Endodermal cell (in vitro differentiated cells): Measurements from ENCODE around the gene CACNA1A. TPM values are rescaled to one million over a fixed set of nuclear protein-coding genes. Genes with fewer than 3 reads are reported as not detected.

Source experiments
- DNase-seq: peaks from one replicate; pipeline ENCODE4 v3.0.0-alpha.2; 2017
- H3K27ac ChIP-seq: 2 replicates; pipeline ENCODE4 v1.5.1; 2013; ENCODE audit warnings: mild to moderate bottlenecking, low read depth, low read length, moderate library complexity
- H3K27me3 ChIP-seq: 2 replicates; pipeline ENCODE4 v1.6.1; 2013; ENCODE audit warnings: mild to moderate bottlenecking, low read length, moderate library complexity; ENCODE audit not compliant: insufficient read depth, control insufficient read depth, poor library complexity, severe bottlenecking
- H3K36me3 ChIP-seq: 2 replicates; pipeline ENCODE4 v1.7.0; 2013; ENCODE audit warnings: mild to moderate bottlenecking, low read length, moderate library complexity; ENCODE audit not compliant: control insufficient read depth, insufficient read depth
- H3K4me1 ChIP-seq: one replicate; pipeline ENCODE4 v1.7.0; 2013; ENCODE audit warnings: low read length; ENCODE audit not compliant: control insufficient read depth, insufficient read depth
- H3K4me3 ChIP-seq: 2 replicates; pipeline ENCODE4 v1.5.1; 2013; ENCODE audit warnings: mild to moderate bottlenecking, low read length, moderate library complexity
- H3K9ac ChIP-seq: 2 replicates; pipeline ENCODE4 v1.6.1; 2013; ENCODE audit warnings: mild to moderate bottlenecking, low read length, moderate library complexity; ENCODE audit not compliant: poor library complexity, severe bottlenecking; ENCODE audit errors: extremely low read depth
- H3K9me3 ChIP-seq: 2 replicates; pipeline ENCODE4 v1.6.1; 2013; ENCODE audit warnings: mild to moderate bottlenecking, low read length, moderate library complexity; ENCODE audit not compliant: control insufficient read depth
- H3K27ac Mint-ChIP-seq: 2 replicates; pipeline ENCODE4 v1.8.0; 2020; ENCODE audit warnings: mixed read lengths
- H3K27me3 Mint-ChIP-seq: 2 replicates; pipeline ENCODE4 v1.8.0; 2021; ENCODE audit warnings: mild to moderate bottlenecking, mixed read lengths; ENCODE audit not compliant: insufficient read depth
- H3K36me3 Mint-ChIP-seq: 2 replicates; pipeline ENCODE4 v1.8.0; 2020; ENCODE audit warnings: low read depth, mixed read lengths
- H3K4me1 Mint-ChIP-seq: 2 replicates; pipeline ENCODE4 v1.8.0; 2020; ENCODE audit warnings: mixed read lengths
- H3K4me3 Mint-ChIP-seq: 2 replicates; pipeline ENCODE4 v1.8.0; 2020; ENCODE audit warnings: mild to moderate bottlenecking, moderate library complexity, mixed read lengths
- H3K9me3 Mint-ChIP-seq: 2 replicates; pipeline ENCODE4 v1.8.0; 2020; ENCODE audit warnings: mild to moderate bottlenecking, mixed read lengths
- CTCF ChIP-seq: fragments of 200-600 bp; sonication (generic); conservative IDR thresholded peaks from 2 replicates; pipeline ENCODE4 v1.5.0; 2021; ENCODE audit warnings: antibody characterized with exemption, mild to moderate bottlenecking
- WGBS, 2 experiments: methylation state at CpG; one replicate each; pipeline versions ENCODE4 v1.1.5 to v1.1.7; 2013; ENCODE audit warnings: missing lambda C conversion rate in 2 of 2, mixed read lengths in 1 of 2; ENCODE audit not compliant: insufficient coverage in 1 of 2, insufficient read length in 1 of 2; 5-methylcytosine and 5-hydroxymethylcytosine counted together
- total RNA-seq, 2 donors: library from RNA; stranded (reverse); fragmentation: NEBNext Ultra II Directional in 1 of 2; extraction: Animal tissue kit (Norgen Biotek cat#: 25700) in 1 of 2; gene quantifications; 2 replicates in 1 of 2; 3 replicates in 1 of 2; pipeline ENCODE4 v1.2.1, GENCODE V29; 2021

Gene CACNA1A
- total RNA-seq, 2 donors from 2014 or later, result 8.0 to 10.6 TPM

DNA sequence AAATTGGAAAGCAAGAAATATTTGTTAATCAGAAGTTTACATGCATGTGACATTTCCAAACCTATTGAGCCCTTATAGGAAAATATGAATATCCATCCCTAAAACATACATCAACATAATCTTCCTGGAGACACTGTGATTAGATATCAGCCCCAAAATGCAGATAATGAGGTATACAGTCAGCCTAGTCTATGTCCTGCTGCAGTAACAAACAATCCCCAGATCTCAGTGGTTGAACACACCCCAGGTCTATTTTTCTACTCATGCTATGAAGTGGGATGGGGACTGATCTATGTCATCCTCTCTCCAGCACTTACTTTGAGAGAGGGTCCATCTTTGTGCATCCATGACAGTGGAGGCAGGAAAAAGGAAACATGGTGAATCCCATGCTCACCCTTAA lies 31.2 kb downstream of the CACNA1A start:
- H3K27me3 Mint-ChIP-seq, result peaks cover 13% of the 10 kb centered on the region
- H3K36me3 Mint-ChIP-seq, result no peaks in the 10 kb centered on the region
- H3K4me1 ChIP-seq, result no peaks in the 10 kb centered on the region
- H3K4me1 Mint-ChIP-seq, result no peaks in the 10 kb centered on the region
- no peak overlapping the region for H3K4me3 ChIP-seq
- H3K27ac Mint-ChIP-seq, result no peak overlapping the region
- peaks cover 12% of the 10 kb centered on the region for H3K27me3 ChIP-seq
- peaks cover 30% of the 10 kb centered on the region for H3K9me3 Mint-ChIP-seq
- no peak for TF ChIP-seq CTCF
- H3K9me3 ChIP-seq, result peaks cover 14% of the 10 kb centered on the region
- H3K9ac ChIP-seq, result no peak overlapping the region
- DNase-seq, result no peak
- no peak overlapping the region for H3K27ac ChIP-seq
- no peaks in the 10 kb centered on the region for H3K36me3 ChIP-seq
- H3K4me3 Mint-ChIP-seq, result no peak overlapping the region

DNA sequence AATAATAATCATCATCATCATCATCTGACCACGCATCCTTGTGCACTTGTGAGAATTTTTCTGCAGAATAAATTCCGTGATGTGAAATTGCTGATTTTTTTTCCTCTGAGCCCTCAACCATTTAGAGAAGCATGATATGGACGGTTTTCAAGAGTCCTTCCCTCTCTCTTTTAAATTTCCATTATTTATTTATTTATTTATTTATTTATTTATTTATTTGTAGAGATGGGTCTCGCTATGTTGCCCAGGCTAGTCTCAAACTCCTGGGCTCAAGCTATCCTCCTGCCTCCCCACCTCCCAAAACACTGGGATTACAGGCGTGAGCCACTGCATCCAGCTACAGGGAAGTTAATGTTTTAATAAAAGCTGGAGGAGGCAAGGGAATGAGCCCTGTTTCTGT lies 39.6 kb downstream of the CACNA1A start:
- Mint-ChIP-seq H3K36me3 (no peaks in the 10 kb centered on the region), H3K27me3 (peaks cover 26% of the 10 kb centered on the region), H3K4me1 (no peaks in the 10 kb centered on the region), H3K4me3 (no peak overlapping the region), H3K9me3 (no peaks in the 10 kb centered on the region), H3K27ac (no peak overlapping the region)
- H3K9ac ChIP-seq, result no peak overlapping the region
- H3K4me3 ChIP-seq, result no peak overlapping the region
- peaks cover 18% of the 10 kb centered on the region for H3K27me3 ChIP-seq
- H3K27ac ChIP-seq, result no peak overlapping the region
- H3K36me3 ChIP-seq, result no peaks in the 10 kb centered on the region
- TF ChIP-seq CTCF, result no peak
- H3K4me1 ChIP-seq, result no peaks in the 10 kb centered on the region
- no peaks in the 10 kb centered on the region for H3K9me3 ChIP-seq
- DNase-seq, result no peak
- WGBS, 2 experiments, result 94 to 100% methylated on average over 1 to 3 of the region's 5 CpGs

DNA sequence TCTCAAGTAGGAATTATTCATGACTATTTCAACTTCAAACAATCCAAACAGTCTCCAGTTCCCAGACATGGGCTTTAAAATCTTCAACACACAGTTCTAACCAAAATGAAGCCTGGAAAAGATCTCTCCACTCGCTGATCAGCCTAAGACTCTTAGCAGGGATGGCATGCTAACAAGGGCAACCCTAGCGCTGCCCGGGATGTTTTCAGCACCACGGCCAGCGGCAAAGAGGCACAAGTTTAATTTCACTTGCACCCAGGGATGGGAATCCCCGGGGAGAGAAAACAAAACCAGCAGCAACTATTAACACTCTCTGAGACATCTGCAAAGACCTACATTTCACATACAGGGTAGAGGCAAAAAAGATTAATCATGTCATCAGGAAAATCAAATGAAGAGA lies 43.0 kb downstream of the CACNA1A start:
- Mint-ChIP-seq H3K27me3 (peaks cover 7% of the 10 kb centered on the region), H3K4me1 (peaks cover 2% of the 10 kb centered on the region), H3K36me3 (no peaks in the 10 kb centered on the region), H3K4me3 (no peak overlapping the region), H3K9me3 (no peaks in the 10 kb centered on the region), H3K27ac (no peak overlapping the region)
- H3K4me3 ChIP-seq, result no peak overlapping the region
- WGBS, 2 experiments, result 0 to 20% methylated on average over 2 to 6 of the region's 6 CpGs
- no peaks in the 10 kb centered on the region for H3K36me3 ChIP-seq
- H3K27me3 ChIP-seq, result peaks cover 13% of the 10 kb centered on the region
- peak; percentile 88 for DNase-seq
- TF ChIP-seq CTCF, result no peak
- no peak overlapping the region for H3K27ac ChIP-seq
- H3K9me3 ChIP-seq, result no peaks in the 10 kb centered on the region
- no peak overlapping the region for H3K9ac ChIP-seq
- no peaks in the 10 kb centered on the region for H3K4me1 ChIP-seq
